Thoracic aorta (tissue), 2 donors: Measurements from ENCODE around the gene PGAP3. TPM values are rescaled to one million over a fixed set of nuclear protein-coding genes. Genes with fewer than 3 reads are reported as not detected.

Experiments
- ATAC-seq: fragments of 150-250 bp; one replicate; pipeline ENCODE4 v1.8.0; 2017; ENCODE audit warnings: low read depth; ENCODE audit not compliant: insufficient number of reproducible peaks, low FRiP score
- DNase-seq: peaks from one replicate; pipeline ENCODE4 v3.0.0-alpha.2; 2020; ENCODE audit warnings: low spot score
- H3K27ac ChIP-seq, 2 donors: fragments of 200-600 bp; sonication (generic); 1 replicate in 1 of 2; 2 replicates in 1 of 2; pipeline ENCODE4 v1.5.1; 2016; ENCODE audit warnings: mild to moderate bottlenecking in 2 of 2, moderate library complexity in 2 of 2
- H3K27me3 ChIP-seq: fragments of 200-600 bp; sonication (generic); replicated peaks from 2 replicates; pipeline ENCODE4 v1.6.0; 2016; ENCODE audit warnings: mild to moderate bottlenecking; ENCODE audit not compliant: insufficient read depth
- H3K36me3 ChIP-seq: fragments of 200-600 bp; sonication (generic); one replicate; pipeline ENCODE4 v1.5.1; 2016
- H3K4me1 ChIP-seq, 2 donors: fragments of 200-600 bp; sonication (generic); 1 replicate in 1 of 2; 2 replicates in 1 of 2; pipeline versions ENCODE4 v1.5.1 to v1.6.0; 2016; ENCODE audit warnings: low read depth in 2 of 2, mild to moderate bottlenecking in 1 of 2; ENCODE audit not compliant: control insufficient read depth in 1 of 2
- H3K4me3 ChIP-seq: fragments of 200-600 bp; sonication (generic); 2 replicates; pipeline ENCODE4 v1.5.1; 2016; ENCODE audit warnings: mild to moderate bottlenecking
- H3K9me3 ChIP-seq: fragments of 200-600 bp; sonication (generic); 2 replicates; pipeline ENCODE4 v1.5.1; 2016
- total RNA-seq, 2 donors: library from RNA; depleted of rRNA; stranded (reverse); fragments of >200 nt; gene quantifications; one replicate each; pipeline versions ENCODE4 v1.1.0 to v1.2.3, GENCODE V29; 2016
- TF ChIP-seq, protein P1 (sequence below): fragments of 200-600 bp; sonication (generic); IDR thresholded peaks from one replicate; pipeline ENCODE4 v1.5.1; 2019; ENCODE audit warnings: antibody characterized with exemption

PGAP3 gene
- total RNA-seq, 2 donors from 2014 or later = 19.9 to 27.2 TPM

- no peak for DNase-seq
- no peak overlapping the region for H3K27ac ChIP-seq
- peaks cover 12 to 20% of the 10 kb centered on the region in 2 donors for H3K4me1 ChIP-seq
- TF ChIP-seq, protein P1, sequence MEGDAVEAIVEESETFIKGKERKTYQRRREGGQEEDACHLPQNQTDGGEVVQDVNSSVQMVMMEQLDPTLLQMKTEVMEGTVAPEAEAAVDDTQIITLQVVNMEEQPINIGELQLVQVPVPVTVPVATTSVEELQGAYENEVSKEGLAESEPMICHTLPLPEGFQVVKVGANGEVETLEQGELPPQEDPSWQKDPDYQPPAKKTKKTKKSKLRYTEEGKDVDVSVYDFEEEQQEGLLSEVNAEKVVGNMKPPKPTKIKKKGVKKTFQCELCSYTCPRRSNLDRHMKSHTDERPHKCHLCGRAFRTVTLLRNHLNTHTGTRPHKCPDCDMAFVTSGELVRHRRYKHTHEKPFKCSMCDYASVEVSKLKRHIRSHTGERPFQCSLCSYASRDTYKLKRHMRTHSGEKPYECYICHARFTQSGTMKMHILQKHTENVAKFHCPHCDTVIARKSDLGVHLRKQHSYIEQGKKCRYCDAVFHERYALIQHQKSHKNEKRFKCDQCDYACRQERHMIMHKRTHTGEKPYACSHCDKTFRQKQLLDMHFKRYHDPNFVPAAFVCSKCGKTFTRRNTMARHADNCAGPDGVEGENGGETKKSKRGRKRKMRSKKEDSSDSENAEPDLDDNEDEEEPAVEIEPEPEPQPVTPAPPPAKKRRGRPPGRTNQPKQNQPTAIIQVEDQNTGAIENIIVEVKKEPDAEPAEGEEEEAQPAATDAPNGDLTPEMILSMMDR = no peak
- H3K36me3 ChIP-seq = peaks cover 81% of the 10 kb centered on the region
- no peak overlapping the region for H3K4me3 ChIP-seq
- H3K9me3 ChIP-seq = no peaks in the 10 kb centered on the region
- ATAC-seq = no peak
- H3K27me3 ChIP-seq = no peaks in the 10 kb centered on the region
Measured at GRCh38 chr17:39709998-39710964, 22.4 kb upstream of the PGAP3 start.

- Histone ChIP-seq H3K4me3 (no peak overlapping the region), H3K36me3 (peaks cover 73% of the 10 kb centered on the region), H3K4me1 (peaks cover 16 to 28% of the 10 kb centered on the region in 2 donors), H3K27me3 (no peaks in the 10 kb centered on the region), H3K27ac (no peak overlapping the region), H3K9me3 (no peaks in the 10 kb centered on the region)
- no peak for ATAC-seq
- DNase-seq = no peak
- TF ChIP-seq, protein P1 = no peak
Measured at GRCh38 chr17:39709319-39709997, 21.6 kb upstream of the PGAP3 start.

GRCh38 chr17:39706921-39707337, 19.1 kb upstream of the PGAP3 start:
- Histone ChIP-seq H3K4me3 (no peak overlapping the region), H3K27me3 (no peaks in the 10 kb centered on the region), H3K4me1 (peaks cover 16 to 53% of the 10 kb centered on the region in 2 donors), H3K27ac (peak overlapping the region in 1 of 2 donors; percentile 85), H3K9me3 (no peaks in the 10 kb centered on the region), H3K36me3 (peaks cover 49% of the 10 kb centered on the region)
- TF ChIP-seq, protein P1 = no peak
- no peak for DNase-seq
- ATAC-seq = no peak

GRCh38 chr17:39706383-39706782, 18.5 kb upstream of the PGAP3 start:
- peaks cover 16 to 58% of the 10 kb centered on the region in 2 donors for H3K4me1 ChIP-seq

More at GRCh38 chr17:39706383-39706782, 18.5 kb upstream of the PGAP3 start:
- H3K27me3 ChIP-seq = no peaks in the 10 kb centered on the region
- peak overlapping the region; percentile 36 for H3K4me3 ChIP-seq
- ATAC-seq = no peak
- TF ChIP-seq, protein P1 = no peak
- no peaks in the 10 kb centered on the region for H3K9me3 ChIP-seq
- H3K27ac ChIP-seq = peak overlapping the region in 1 of 2 donors; percentile 85
- H3K36me3 ChIP-seq = peaks cover 43% of the 10 kb centered on the region
- no peak for DNase-seq
